Heart right ventricle (tissue), 16 donors: Measurements from ENCODE around the gene MEG3. TPM values are rescaled to one million over a fixed set of nuclear protein-coding genes. Genes with fewer than 3 reads are reported as not detected.

Source experiments
- ATAC-seq, 8 donors: fragments of 200-7000 bp; cut with Tn5 transposase; one replicate each; pipeline ENCODE4 v1.9.1; 2020; ENCODE audit warnings: mild to moderate bottlenecking in 8 of 8, moderate library complexity in 8 of 8, moderate number of reproducible peaks in 1 of 8
- DNase-seq, 2 donors: peaks; one replicate each; pipeline ENCODE4 v3.0.0-alpha.2; 2020
- H3K27ac ChIP-seq, 10 donors: fragments of 200-600 bp; sonication (generic) in 2 of 10; one replicate each; pipeline versions ENCODE4 v1.5.0 to v1.8.0; 2020 to 2022; ENCODE audit warnings: mild to moderate bottlenecking in 3 of 10
- H3K27me3 ChIP-seq, 7 donors: fragments of 200-600 bp; one replicate each; pipeline ENCODE4 v1.8.0; 2021 to 2022; ENCODE audit warnings: mild to moderate bottlenecking in 2 of 7
- H3K36me3 ChIP-seq, 9 donors: fragments of 200-600 bp; sonication (generic) in 1 of 9; one replicate each; pipeline versions ENCODE4 v1.5.0 to v1.8.0; 2020 to 2022; ENCODE audit warnings: mild to moderate bottlenecking in 2 of 9
- H3K4me1 ChIP-seq, 9 donors: fragments of 200-600 bp; sonication (generic) in 1 of 9; one replicate each; pipeline versions ENCODE4 v1.5.0 to v1.8.0; 2020 to 2022; ENCODE audit warnings: mild to moderate bottlenecking in 4 of 9
- H3K4me3 ChIP-seq, 10 donors: fragments of 200-600 bp; sonication (generic) in 2 of 10; one replicate each; pipeline versions ENCODE4 v1.5.0 to v1.8.0; 2020 to 2022; ENCODE audit warnings: mild to moderate bottlenecking in 7 of 10, moderate library complexity in 2 of 10
- H3K9me3 ChIP-seq, 11 donors: fragments of 200-600 bp in 10 of 11; sonication (generic) in 2 of 11; one replicate each; pipeline versions ENCODE4 v1.5.0 to v1.8.0; 2013 to 2022; ENCODE audit warnings: mild to moderate bottlenecking in 2 of 11, control low read depth in 1 of 11, moderate library complexity in 1 of 11
- CTCF ChIP-seq, 9 donors: fragments of 200-600 bp; sonication (generic) in 2 of 9; IDR thresholded peaks; one replicate each; pipeline versions ENCODE4 v1.5.0 to v1.8.0; 2021 to 2022; ENCODE audit warnings: antibody characterized with exemption in 9 of 9, mild to moderate bottlenecking in 5 of 9, moderate library complexity in 1 of 9
- WGBS, 2 donors: extraction: QIAGEN DNeasy Blood & Tissue Kit; methylation state at CpG; one replicate each; pipeline ENCODE4 v1.1.7; 2013; ENCODE audit warnings: inconsistent platforms in 1 of 2; 5-methylcytosine and 5-hydroxymethylcytosine counted together
- intact Hi-C, 10 donors: fragments of 100-400 bp; cut with DNase I; formaldehyde crosslinking; loops; one replicate each; pipeline versions ENCODE4 v1.11.1 to v1.14.2; 2022
- polyA plus RNA-seq, 2 donors: library from polyadenylated mRNA; stranded (reverse); fragments of 200-250 nt; gene quantifications; one replicate each; pipeline ENCODE4 v1.2.3, GENCODE V29; 2013
- total RNA-seq, 10 donors: library from RNA; stranded (reverse); fragmentation: NEBNext Ultra II Directional in 3 of 10; extraction: Animal tissue kit (Norgen Biotek cat#: 25700) in 3 of 10; gene quantifications; one replicate each; pipeline versions ENCODE4 v1.2.1 to v1.2.4, GENCODE V29; 2021 to 2023
- donor health status: Arrhythmogenic right ventricular cardiomyopathy.
- donor health status: ischemic (EF 13 %, LVEDD 7.1; RV severe dilation, severe dysfunction).
- donor health status: healthy with polysubstance abuse.
- donor health status: DM: no; HTN: yes; CAD: no.
- donor health status: DM: no; HTN: no; CAD: no.
- donor health status: ischemic (EF 25% LVEDD 6.9; RV normal size, moderate dysfunction).
- donor health status: ischemic (EF 25% LVEDD 5.7; RV mildly dilated, moderate dysfunction).
- donor health status: healthy.
- donor health status: DM: yes; HTN: yes; CAD: no.
- donor health status: Ischemic cardiomyopathy.
- donor health status: ischemic (EF 35%, LVEDD 5.7; RV mildly dilated, moderate dysfunction).
- donor health status: nonischemic (EF 11% LVEDD 7.7; RV severe dilation, severe dysfunction).
- donor health status: DM: yes; HTN: yes; CAD: no.
- donor health status: PGD.
- donor health status: ischemic (EF 29% LVEDD 5.4; RV normal size, mild dysfunction).
- donor health status: nonischemic (EF 23%, LVEDD 6.1; RV moderate dilation, normal function).

MEG3 gene
- total and polyA plus RNA-seq, 12 donors: 7.7 to 122 (median 12.4) TPM

GRCh38 chr14:100810435-100810834 lies 15.5 kb upstream of the MEG3 start:
- Histone ChIP-seq H3K4me1 (no peaks in the 10 kb centered on the region), H3K36me3 (no peaks in the 10 kb centered on the region), H3K27me3 (peaks cover 0 to 58% (median 40%) of the 10 kb centered on the region in 7 donors), H3K27ac (no peak overlapping the region), H3K9me3 (peaks cover 0 to 44% (median 0%) of the 10 kb centered on the region in 11 donors), H3K4me3 (no peak overlapping the region)
- ATAC-seq (no peak), DNase-seq (no peak)
- 67 to 75% methylated on average over 7 of the region's 7 CpGs for WGBS, 2 donors
- no peak for TF ChIP-seq CTCF (IDR thresholded peaks at IDR 0.05)
- intact Hi-C loops: no loop called here

- no peaks in the 10 kb centered on the region for H3K4me1 ChIP-seq
- no peak overlapping the region for H3K27ac ChIP-seq
- 57 to 58% methylated on average over 21 of the region's 21 CpGs for WGBS, 2 donors
- H3K27me3 ChIP-seq: peaks cover 0 to 55% (median 34%) of the 10 kb centered on the region in 7 donors
- H3K4me3 ChIP-seq: no peak overlapping the region
- intact Hi-C loops: no loop called here
- no peaks in the 10 kb centered on the region for H3K36me3 ChIP-seq
- TF ChIP-seq CTCF (IDR thresholded peaks at IDR 0.05): no peak
- DNase-seq: no peak
- H3K9me3 ChIP-seq: peaks cover 0 to 44% (median 0%) of the 10 kb centered on the region in 11 donors
- ATAC-seq: no peak
These were observed 15.0 kb upstream of the MEG3 start for GRCh38 chr14:100810861-100811461.

GRCh38 chr14:100813291-100813690 lies 12.6 kb upstream of the MEG3 start:
- no peaks in the 10 kb centered on the region for H3K4me1 ChIP-seq
- no peak overlapping the region for H3K4me3 ChIP-seq
- 90 to 95% methylated on average over 10 of the region's 10 CpGs for WGBS, 2 donors
- TF ChIP-seq CTCF (IDR thresholded peaks at IDR 0.05): no peak
- H3K27ac ChIP-seq: no peak overlapping the region
- peaks cover 0 to 32% (median 20%) of the 10 kb centered on the region in 7 donors for H3K27me3 ChIP-seq
- ATAC-seq (no peak), DNase-seq (no peak)
- no peaks in the 10 kb centered on the region for H3K36me3 ChIP-seq
- H3K9me3 ChIP-seq: peaks cover 0 to 35% (median 0%) of the 10 kb centered on the region in 11 donors
- intact Hi-C loops: no loop called here

GRCh38 chr14:100815478-100816285 lies 10.2 kb upstream of the MEG3 start:
- DNase-seq (no peak), ATAC-seq (no peak)
- H3K9me3 ChIP-seq: peaks cover 0 to 12% (median 0%) of the 10 kb centered on the region in 11 donors
- intact Hi-C loops: no loop called here
- H3K36me3 ChIP-seq: no peaks in the 10 kb centered on the region
- peaks cover 0 to 24% (median 14%) of the 10 kb centered on the region in 7 donors for H3K27me3 ChIP-seq
- H3K4me1 ChIP-seq: no peaks in the 10 kb centered on the region
- H3K4me3 ChIP-seq: no peak overlapping the region
- 78 to 80% methylated on average over 15 of the region's 15 CpGs for WGBS, 2 donors
- H3K27ac ChIP-seq: no peak overlapping the region
- TF ChIP-seq CTCF (IDR thresholded peaks at IDR 0.05): no peak
